Activated CD8-positive, alpha-beta T cell treated with anti-CD3 and anti-CD28 coated beads for 36 hours (primary cell): ENCODE results near the gene EIPR1. TPM values are rescaled to one million over a fixed set of nuclear protein-coding genes. Genes with fewer than 3 reads are reported as not detected.
"Not testable (repeated sequence)": the region's sequence is repeated elsewhere in the genome, so short reads cannot be mapped to it uniquely, and the experiment has no call there.

Experiments used
- ATAC-seq: fragments of 200-7000 bp; cut with Tn5 transposase; one replicate; pipeline ENCODE4 v1.10.0; 2021; ENCODE audit warnings: mild to moderate bottlenecking, moderate library complexity
- CTCF ChIA-PET: fragments of 350-600 bp; sonication (Branson Sonifier 250); formaldehyde crosslinking; loops from one replicate; lab custom pipeline; 2021; ENCODE audit warnings: antibody characterized with exemption; lab: Charles Lee
- POLR2A ChIA-PET: fragments of 350-600 bp; sonication (Branson Sonifier 250); formaldehyde crosslinking; loops from one replicate; lab custom pipeline; 2021; ENCODE audit warnings: antibody characterized with exemption; lab: Charles Lee
- DNase-seq: peaks from one replicate; pipeline ENCODE4 v3.0.0-alpha.2; 2020
- H3K27ac Mint-ChIP-seq: one replicate; pipeline ENCODE4 v1.8.0; 2021; ENCODE audit warnings: mild to moderate bottlenecking, mixed read lengths
- H3K27me3 Mint-ChIP-seq: one replicate; pipeline ENCODE4 v1.8.0; 2021; ENCODE audit warnings: mixed read lengths
- H3K36me3 Mint-ChIP-seq: one replicate; pipeline ENCODE4 v1.8.0; 2021; ENCODE audit warnings: low read depth, mixed read lengths
- H3K4me1 Mint-ChIP-seq: one replicate; pipeline ENCODE4 v1.8.0; 2021; ENCODE audit warnings: low read depth, mixed read lengths
- H3K4me3 Mint-ChIP-seq: one replicate; pipeline ENCODE4 v1.8.0; 2021; ENCODE audit warnings: mild to moderate bottlenecking, moderate library complexity, mixed read lengths
- H3K9me3 Mint-ChIP-seq: one replicate; pipeline ENCODE4 v1.8.0; 2021; ENCODE audit warnings: mixed read lengths
- intact Hi-C: fragments of 100-400 bp; cut with micrococcal nuclease; formaldehyde crosslinking; loops from one replicate; pipeline ENCODE4 v1.10.0; 2022
- total RNA-seq, 2 experiments: library from RNA; stranded (reverse); gene quantifications; one replicate each; pipeline ENCODE4 v1.2.3, GENCODE V29; 2021
- TF ChIP-seq, protein P1 (sequence below): fragments of 200-600 bp; IDR thresholded peaks from one replicate; pipeline ENCODE4 v1.8.0; 2022; ENCODE audit warnings: antibody characterized with exemption, mild to moderate bottlenecking

The EIPR1 gene
- total RNA-seq, 2 experiments from 2014 or later, result 38.4 to 39.1 TPM

DNA sequence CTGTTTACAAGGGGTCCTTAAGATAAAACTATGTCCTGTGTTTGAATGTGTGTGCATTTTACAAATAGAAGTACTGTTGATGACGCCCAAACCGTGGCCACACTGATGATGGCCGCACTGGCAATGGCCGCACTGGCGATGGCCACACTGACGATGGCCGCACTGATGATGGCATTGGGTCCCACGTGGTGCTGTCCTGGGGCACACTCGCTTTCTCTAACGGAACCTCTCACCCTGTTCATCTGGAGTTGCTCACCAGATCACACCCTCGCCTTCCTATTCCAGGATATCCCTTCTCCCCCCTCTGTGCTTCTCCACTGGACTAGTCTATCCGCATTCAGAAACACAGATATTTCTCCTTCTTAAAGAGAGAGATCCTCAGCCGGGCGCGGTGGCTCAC lies 192.4 kb downstream of the EIPR1 start:
- POLR2A ChIA-PET, result no interaction called here
- H3K9me3 Mint-ChIP-seq, result no peaks in the 10 kb centered on the region
- intact Hi-C loops, result no loop called here
- H3K4me3 Mint-ChIP-seq, result no peak overlapping the region
- no peaks in the 10 kb centered on the region for H3K4me1 Mint-ChIP-seq
- CTCF ChIA-PET, result no interaction called here
- H3K36me3 Mint-ChIP-seq, result peaks cover 8% of the 10 kb centered on the region
- TF ChIP-seq, protein P1, sequence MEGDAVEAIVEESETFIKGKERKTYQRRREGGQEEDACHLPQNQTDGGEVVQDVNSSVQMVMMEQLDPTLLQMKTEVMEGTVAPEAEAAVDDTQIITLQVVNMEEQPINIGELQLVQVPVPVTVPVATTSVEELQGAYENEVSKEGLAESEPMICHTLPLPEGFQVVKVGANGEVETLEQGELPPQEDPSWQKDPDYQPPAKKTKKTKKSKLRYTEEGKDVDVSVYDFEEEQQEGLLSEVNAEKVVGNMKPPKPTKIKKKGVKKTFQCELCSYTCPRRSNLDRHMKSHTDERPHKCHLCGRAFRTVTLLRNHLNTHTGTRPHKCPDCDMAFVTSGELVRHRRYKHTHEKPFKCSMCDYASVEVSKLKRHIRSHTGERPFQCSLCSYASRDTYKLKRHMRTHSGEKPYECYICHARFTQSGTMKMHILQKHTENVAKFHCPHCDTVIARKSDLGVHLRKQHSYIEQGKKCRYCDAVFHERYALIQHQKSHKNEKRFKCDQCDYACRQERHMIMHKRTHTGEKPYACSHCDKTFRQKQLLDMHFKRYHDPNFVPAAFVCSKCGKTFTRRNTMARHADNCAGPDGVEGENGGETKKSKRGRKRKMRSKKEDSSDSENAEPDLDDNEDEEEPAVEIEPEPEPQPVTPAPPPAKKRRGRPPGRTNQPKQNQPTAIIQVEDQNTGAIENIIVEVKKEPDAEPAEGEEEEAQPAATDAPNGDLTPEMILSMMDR, result no peak
- no peak overlapping the region for H3K27ac Mint-ChIP-seq
- no peak for ATAC-seq
- DNase-seq, result no peak
- H3K27me3 Mint-ChIP-seq, result no peaks in the 10 kb centered on the region

DNA sequence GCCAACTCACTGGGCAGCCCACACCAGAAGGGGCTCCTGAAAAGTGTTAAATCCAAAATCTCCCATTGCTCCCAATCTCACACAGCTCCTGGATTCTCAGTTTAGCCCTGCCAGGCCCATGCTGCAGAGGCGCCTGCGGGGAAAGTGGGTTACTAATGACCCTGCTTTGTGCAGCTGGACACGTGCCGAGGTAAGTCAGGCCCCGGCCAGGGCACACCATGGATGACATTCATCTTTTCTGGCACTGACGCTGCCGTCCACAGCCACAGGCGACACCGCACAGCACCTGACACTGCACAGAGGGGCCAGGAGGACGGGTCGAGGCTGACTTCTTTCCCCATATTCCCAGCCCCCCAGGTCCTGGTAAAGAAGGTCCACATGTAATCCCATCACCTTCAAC lies 193.5 kb downstream of the EIPR1 start:
- Mint-ChIP-seq H3K9me3 (no peaks in the 10 kb centered on the region), H3K36me3 (peaks cover 8% of the 10 kb centered on the region), H3K4me1 (no peaks in the 10 kb centered on the region), H3K27ac (no peak overlapping the region), H3K4me3 (no peak overlapping the region), H3K27me3 (no peaks in the 10 kb centered on the region)
- ChIA-PET POLR2A (no interaction called here), CTCF (no interaction called here)
- ATAC-seq (no peak), DNase-seq (no peak)
- TF ChIP-seq, protein P1, result no peak
- intact Hi-C loops, result no loop called here

DNA sequence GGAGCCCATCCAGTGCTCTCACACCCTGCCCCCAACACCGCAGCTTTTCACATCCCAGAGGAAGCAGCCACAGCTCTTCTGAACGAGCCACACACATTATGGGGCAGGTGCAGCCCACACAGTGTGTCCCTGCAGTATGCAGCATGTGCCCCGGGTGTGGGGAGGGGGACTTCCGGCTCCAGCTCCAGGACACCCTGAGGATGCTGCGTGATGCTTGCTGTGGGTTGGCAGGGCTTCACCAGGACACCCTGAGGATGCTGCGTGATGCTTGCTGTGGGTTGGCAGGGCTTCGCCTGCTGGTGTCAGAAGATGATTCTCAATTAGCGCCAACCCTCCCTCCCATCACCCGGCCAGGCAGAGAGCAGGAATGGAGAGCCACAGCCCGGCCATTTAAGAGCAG lies 193.9 kb downstream of the EIPR1 start:
- CTCF ChIA-PET, result no interaction called here
- ATAC-seq (no peak), DNase-seq (no peak)
- Mint-ChIP-seq H3K4me1 (no peaks in the 10 kb centered on the region), H3K4me3 (no peak overlapping the region), H3K9me3 (no peaks in the 10 kb centered on the region), H3K27me3 (no peaks in the 10 kb centered on the region), H3K36me3 (peaks cover 5% of the 10 kb centered on the region), H3K27ac (no peak overlapping the region)
- TF ChIP-seq, protein P1, result no peak
- intact Hi-C loops, result no loop called here
- POLR2A ChIA-PET, result no interaction called here

DNA sequence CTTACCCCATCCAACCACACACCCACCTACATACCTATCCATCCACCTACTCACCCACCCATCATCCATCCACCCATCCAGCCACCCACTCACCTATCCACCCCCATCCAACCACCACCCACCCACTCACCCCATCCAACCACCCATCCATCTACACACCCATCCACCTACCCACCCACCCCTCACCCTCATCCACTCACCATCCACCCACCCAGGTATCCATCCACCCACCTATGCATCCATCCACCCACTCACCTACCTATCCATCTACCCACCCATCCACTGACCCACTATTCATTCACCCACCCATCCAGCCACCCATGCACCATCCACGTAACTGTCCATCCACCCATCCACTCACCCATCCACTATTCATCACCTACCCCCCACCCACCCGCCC lies 194.8 kb downstream of the EIPR1 start:
- intact Hi-C loops, result no loop called here
- POLR2A ChIA-PET, result no interaction called here
- H3K9me3 Mint-ChIP-seq, result no peaks in the 10 kb centered on the region
- TF ChIP-seq, protein P1, result no peak
- H3K36me3 Mint-ChIP-seq, result peaks cover 5% of the 10 kb centered on the region
- CTCF ChIA-PET, result no interaction called here
- ATAC-seq (no peak), DNase-seq (no peak)
- no peak overlapping the region for H3K4me3 Mint-ChIP-seq
- H3K27ac Mint-ChIP-seq, result no peak overlapping the region
- no peaks in the 10 kb centered on the region for H3K4me1 Mint-ChIP-seq
- no peaks in the 10 kb centered on the region for H3K27me3 Mint-ChIP-seq

DNA sequence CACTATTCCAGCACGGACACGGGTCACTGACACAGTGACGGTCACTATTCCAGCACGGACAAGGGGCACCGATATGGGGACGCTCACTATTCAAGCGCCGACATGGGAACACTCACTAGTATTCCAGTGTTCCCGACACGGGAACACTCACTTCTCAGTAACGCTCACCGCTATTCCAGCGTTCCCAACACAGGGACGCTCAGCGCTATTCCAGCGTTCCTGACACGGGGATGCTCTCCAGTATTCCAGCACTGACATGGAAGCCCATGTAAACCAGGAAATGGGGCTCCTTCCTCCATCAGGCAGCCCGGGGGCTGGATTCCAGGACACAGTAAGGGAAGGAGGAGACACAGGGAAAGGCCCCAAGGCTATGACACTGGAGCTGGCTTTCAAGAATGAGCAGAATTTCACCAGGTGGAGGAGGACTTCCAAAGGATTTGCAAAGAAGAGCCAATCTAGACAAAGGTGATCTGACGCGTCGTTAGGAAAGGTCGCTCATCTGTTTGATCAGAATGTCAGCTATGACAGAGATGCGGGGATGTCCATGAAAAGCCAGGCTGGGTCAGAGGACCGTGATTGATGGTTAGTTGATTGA lies 196.1 kb downstream of the EIPR1 start:
- CTCF ChIA-PET, result no interaction called here
- POLR2A ChIA-PET, result no interaction called here
- Mint-ChIP-seq H3K27ac (no peak overlapping the region), H3K4me3 (no peak overlapping the region), H3K27me3 (no peaks in the 10 kb centered on the region), H3K4me1 (no peaks in the 10 kb centered on the region), H3K36me3 (peaks cover 5% of the 10 kb centered on the region), H3K9me3 (no peaks in the 10 kb centered on the region)
- TF ChIP-seq, protein P1, result no peak
- ATAC-seq, result no peak
- no peak for DNase-seq
- intact Hi-C loops, result no loop called here

DNA sequence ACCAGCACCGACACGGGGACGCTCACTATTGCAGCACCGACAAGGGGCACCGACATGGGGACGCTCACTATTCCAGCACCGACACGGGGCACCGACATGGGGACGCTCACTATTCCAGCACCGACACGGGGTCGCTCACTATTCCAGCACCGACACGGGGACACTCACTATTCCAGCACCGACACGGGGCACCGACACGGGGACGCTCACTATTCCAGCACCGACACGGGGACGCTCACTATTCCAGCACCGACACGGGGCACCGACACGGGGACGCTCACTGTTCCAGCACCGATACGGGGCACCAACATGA lies 196.8 kb downstream of the EIPR1 start:
- CTCF ChIA-PET, H3K9me3 Mint-ChIP-seq, H3K36me3 Mint-ChIP-seq, DNase-seq, ATAC-seq, H3K27ac Mint-ChIP-seq, H3K27me3 Mint-ChIP-seq, intact Hi-C loops, H3K4me1 Mint-ChIP-seq, POLR2A ChIA-PET, H3K4me3 Mint-ChIP-seq: not testable (repeated sequence)
